ENCODE results near the gene TMEM81. TPM values are rescaled to one million over a fixed set of nuclear protein-coding genes. Genes with fewer than 3 reads are reported as not detected.

The TMEM81 gene
- total and polyA plus RNA-seq, 2 of the 8 experiments (the other 6 are each of a cell fraction or from before 2014, with no cell fraction given) = 2.1 to 5.9 TPM

DNA sequence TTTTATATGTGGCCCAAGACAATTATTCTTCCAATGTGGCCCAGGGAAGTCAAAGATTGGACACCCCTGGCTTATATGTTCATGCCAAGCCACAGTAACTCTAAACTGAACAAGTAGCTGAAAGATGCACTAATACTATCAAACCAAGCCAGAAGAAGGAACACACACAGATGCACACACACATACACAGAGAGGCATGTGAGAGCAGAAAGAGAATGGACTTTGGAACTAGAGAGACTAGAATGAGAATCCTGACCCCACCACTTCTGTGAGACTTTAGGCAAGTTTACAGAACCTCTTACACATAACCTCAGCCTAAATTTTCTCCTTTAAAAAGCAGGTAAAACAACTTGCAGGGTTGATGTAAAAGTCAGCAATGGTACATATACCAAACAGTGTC is 11.2 kb upstream of the TMEM81 start (continued):
- TF ChIP-seq CHD7 (IDR thresholded peaks at IDR 0.05; ENCODE audit: insufficient replicate concordance, low read length) (no peak), GTF2F1 (IDR thresholded peaks at IDR 0.05; ENCODE audit: borderline replicate concordance, low read depth, low read length) (no peak), RNF2 (IDR thresholded peaks at IDR 0.05; ENCODE audit: borderline replicate concordance, low read depth, low read length, missing control alignments, poor library complexity, severe bottlenecking) (no peak), TAF1 (IDR thresholded peaks at IDR 0.05; ENCODE audit: low read depth, low read length) (no peak), TBP (IDR thresholded peaks at IDR 0.05; ENCODE audit: low read depth, low read length) (no peak), KDM1A (IDR thresholded peaks at IDR 0.05; ENCODE audit: borderline replicate concordance, low read length) (no peak)
- TF ChIP-seq, protein P1, sequence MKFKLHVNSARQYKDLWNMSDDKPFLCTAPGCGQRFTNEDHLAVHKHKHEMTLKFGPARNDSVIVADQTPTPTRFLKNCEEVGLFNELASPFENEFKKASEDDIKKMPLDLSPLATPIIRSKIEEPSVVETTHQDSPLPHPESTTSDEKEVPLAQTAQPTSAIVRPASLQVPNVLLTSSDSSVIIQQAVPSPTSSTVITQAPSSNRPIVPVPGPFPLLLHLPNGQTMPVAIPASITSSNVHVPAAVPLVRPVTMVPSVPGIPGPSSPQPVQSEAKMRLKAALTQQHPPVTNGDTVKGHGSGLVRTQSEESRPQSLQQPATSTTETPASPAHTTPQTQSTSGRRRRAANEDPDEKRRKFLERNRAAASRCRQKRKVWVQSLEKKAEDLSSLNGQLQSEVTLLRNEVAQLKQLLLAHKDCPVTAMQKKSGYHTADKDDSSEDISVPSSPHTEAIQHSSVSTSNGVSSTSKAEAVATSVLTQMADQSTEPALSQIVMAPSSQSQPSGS (IDR thresholded peaks at IDR 0.05; ENCODE audit: low read length) = no peak
